Mesothelial cell of epicardium (in vitro differentiated cells): ENCODE data around the gene REG1B. TPM values are rescaled to one million over a fixed set of nuclear protein-coding genes. Genes with fewer than 3 reads are reported as not detected.

Experiments used
- DNase-seq, 2 experiments: peaks; one replicate each; pipeline ENCODE4 v3.0.0; 2021; ENCODE audit warnings: low spot score in 2 of 2; ENCODE audit not compliant: unreplicated experiment in 2 of 2
- H3K27ac Mint-ChIP-seq: 2 replicates; pipeline ENCODE4 v1.8.0; 2021; ENCODE audit warnings: mixed read lengths
- H3K27me3 Mint-ChIP-seq: 2 replicates; pipeline ENCODE4 v1.8.0; 2021; ENCODE audit warnings: low read depth, mixed read lengths
- H3K36me3 Mint-ChIP-seq: 2 replicates; pipeline ENCODE4 v1.8.0; 2021; ENCODE audit warnings: mixed read lengths
- H3K4me1 Mint-ChIP-seq: 2 replicates; pipeline ENCODE4 v1.8.0; 2021; ENCODE audit warnings: mixed read lengths
- H3K4me3 Mint-ChIP-seq: 2 replicates; pipeline ENCODE4 v1.8.0; 2021; ENCODE audit warnings: mild to moderate bottlenecking, moderate library complexity, mixed read lengths
- H3K9me3 Mint-ChIP-seq: 2 replicates; pipeline ENCODE4 v1.8.0; 2021; ENCODE audit warnings: mixed read lengths
- total RNA-seq: library from RNA; stranded (reverse); gene quantifications from 3 replicates; pipeline ENCODE4 v1.2.1, GENCODE V29; 2021
- TF ChIP-seq, protein P1 (sequence below): fragments of 200-600 bp; sonication (generic); IDR thresholded peaks from one replicate; pipeline ENCODE4 v1.5.0; 2021; ENCODE audit warnings: antibody characterized with exemption; ENCODE audit not compliant: unreplicated experiment

Gene REG1B
- total RNA-seq, 1 donor from 2014 or later = not detected

DNA sequence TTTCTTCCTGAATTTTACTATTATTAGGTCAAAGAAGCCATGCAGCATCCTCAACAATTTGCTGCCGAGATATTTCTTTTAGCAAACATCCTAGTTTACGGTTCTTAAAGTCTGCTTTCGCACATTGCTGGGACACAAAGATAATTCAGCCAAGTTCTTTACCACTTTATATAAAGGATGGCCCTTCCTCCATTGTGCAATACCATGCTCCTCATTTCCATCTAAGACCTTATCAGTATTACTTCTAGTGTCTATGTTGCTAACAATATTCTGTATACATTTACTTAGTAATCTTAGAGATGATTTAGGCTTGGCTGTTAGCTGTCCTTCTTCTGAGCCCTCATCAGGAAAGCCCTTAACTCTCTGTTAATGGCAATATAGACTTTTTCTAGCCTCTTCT is 24.5 kb upstream of the REG1B start:
- H3K36me3 Mint-ChIP-seq = no peaks in the 10 kb centered on the region
- TF ChIP-seq, protein P1, sequence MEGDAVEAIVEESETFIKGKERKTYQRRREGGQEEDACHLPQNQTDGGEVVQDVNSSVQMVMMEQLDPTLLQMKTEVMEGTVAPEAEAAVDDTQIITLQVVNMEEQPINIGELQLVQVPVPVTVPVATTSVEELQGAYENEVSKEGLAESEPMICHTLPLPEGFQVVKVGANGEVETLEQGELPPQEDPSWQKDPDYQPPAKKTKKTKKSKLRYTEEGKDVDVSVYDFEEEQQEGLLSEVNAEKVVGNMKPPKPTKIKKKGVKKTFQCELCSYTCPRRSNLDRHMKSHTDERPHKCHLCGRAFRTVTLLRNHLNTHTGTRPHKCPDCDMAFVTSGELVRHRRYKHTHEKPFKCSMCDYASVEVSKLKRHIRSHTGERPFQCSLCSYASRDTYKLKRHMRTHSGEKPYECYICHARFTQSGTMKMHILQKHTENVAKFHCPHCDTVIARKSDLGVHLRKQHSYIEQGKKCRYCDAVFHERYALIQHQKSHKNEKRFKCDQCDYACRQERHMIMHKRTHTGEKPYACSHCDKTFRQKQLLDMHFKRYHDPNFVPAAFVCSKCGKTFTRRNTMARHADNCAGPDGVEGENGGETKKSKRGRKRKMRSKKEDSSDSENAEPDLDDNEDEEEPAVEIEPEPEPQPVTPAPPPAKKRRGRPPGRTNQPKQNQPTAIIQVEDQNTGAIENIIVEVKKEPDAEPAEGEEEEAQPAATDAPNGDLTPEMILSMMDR = no peak
- no peaks in the 10 kb centered on the region for H3K4me1 Mint-ChIP-seq
- DNase-seq = no peak
- no peaks in the 10 kb centered on the region for H3K9me3 Mint-ChIP-seq
- no peak overlapping the region for H3K27ac Mint-ChIP-seq
- H3K27me3 Mint-ChIP-seq = peaks cover 5% of the 10 kb centered on the region
- H3K4me3 Mint-ChIP-seq = no peak overlapping the region

DNA sequence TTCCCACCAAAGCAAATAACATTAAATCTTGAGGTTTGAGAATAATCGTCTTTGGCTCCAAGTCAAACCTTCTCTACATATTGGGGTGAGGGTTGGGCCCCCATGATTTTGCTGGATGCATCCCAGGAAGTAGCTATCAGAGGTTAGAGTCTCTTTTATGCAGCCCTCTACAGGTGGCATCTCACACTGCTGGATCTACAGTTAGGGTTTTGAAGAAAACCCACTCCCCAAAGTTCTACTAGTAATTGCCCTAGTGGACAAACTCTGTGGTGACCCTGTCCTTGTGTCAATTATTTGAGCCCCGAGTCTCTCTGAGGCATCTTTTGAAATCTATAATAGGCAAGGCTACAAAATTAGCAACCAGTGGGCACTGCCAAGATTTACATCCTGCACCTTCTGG is 17.5 kb upstream of the REG1B start:
- Mint-ChIP-seq H3K4me3 (no peak overlapping the region), H3K9me3 (peaks cover 8% of the 10 kb centered on the region), H3K4me1 (no peaks in the 10 kb centered on the region), H3K27ac (no peak overlapping the region), H3K27me3 (no peaks in the 10 kb centered on the region), H3K36me3 (no peaks in the 10 kb centered on the region)
- TF ChIP-seq, protein P1 = peak; percentile 28
- DNase-seq = no peak

DNA sequence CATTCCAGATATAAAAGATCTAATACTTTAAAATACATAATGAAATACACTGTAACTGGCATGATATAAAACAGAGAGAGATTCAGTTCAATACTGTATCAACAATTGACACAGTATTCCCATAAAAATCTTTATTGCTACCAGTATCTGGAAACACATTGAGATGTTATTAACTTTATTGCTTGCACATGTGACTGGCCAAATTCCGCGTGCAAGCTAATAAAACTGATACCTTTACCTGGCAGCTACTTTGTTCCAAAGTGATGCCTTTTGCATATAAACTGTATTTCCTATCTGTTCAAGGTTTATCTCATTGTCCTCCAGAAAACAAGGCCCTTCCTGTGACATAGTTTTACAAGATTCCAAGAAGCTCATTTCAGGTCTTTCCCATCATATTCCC is 15.4 kb upstream of the REG1B start:
- H3K4me3 Mint-ChIP-seq = no peak overlapping the region
- TF ChIP-seq, protein P1 = no peak
- no peak for DNase-seq
- H3K36me3 Mint-ChIP-seq = no peaks in the 10 kb centered on the region
- no peaks in the 10 kb centered on the region for H3K27me3 Mint-ChIP-seq
- no peak overlapping the region for H3K27ac Mint-ChIP-seq
- H3K9me3 Mint-ChIP-seq = peaks cover 8% of the 10 kb centered on the region
- no peaks in the 10 kb centered on the region for H3K4me1 Mint-ChIP-seq

DNA sequence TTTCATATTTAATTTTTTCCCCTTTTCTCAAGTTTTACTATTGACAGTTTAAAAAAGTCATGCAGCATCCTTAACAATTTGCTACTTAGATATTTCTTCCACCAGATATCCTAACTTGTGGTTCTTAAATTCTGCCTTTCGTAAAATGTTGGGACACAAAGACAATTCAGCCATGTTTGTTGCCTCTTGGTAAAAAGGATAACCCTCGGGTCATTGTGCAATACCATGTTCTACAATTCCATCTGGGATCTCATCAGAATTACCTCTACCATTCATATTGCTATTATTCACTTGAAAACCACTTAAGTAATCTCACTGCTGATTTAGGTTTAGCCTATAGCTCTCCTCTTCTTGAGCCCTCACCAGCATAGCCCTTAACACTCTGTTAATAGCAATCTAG is 13.2 kb upstream of the REG1B start:
- no peaks in the 10 kb centered on the region for H3K36me3 Mint-ChIP-seq
- no peak for DNase-seq
- TF ChIP-seq, protein P1 = no peak
- no peaks in the 10 kb centered on the region for H3K27me3 Mint-ChIP-seq
- H3K4me1 Mint-ChIP-seq = no peaks in the 10 kb centered on the region
- no peak overlapping the region for H3K4me3 Mint-ChIP-seq
- peaks cover 8% of the 10 kb centered on the region for H3K9me3 Mint-ChIP-seq
- H3K27ac Mint-ChIP-seq = no peak overlapping the region

DNA sequence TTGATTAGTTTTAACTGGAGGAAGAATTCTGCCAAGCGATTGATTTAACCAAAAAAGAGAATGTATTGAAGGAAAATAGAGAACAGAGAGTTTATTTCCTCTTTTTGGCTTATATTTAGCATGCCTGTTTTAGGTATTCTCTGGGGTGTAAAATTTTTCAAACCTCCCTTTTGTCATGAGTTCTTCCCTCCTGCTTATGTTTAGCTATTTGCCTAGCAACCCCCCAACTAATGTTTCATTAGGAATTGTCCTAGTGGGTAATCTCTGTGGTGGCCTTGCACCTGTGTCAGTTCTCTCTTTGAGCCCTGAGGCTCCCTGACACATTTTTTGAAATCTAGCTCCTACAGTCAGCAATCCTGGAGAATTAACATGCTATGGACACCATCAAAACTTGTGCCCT is 12.5 kb upstream of the REG1B start:
- Mint-ChIP-seq H3K27me3 (no peaks in the 10 kb centered on the region), H3K36me3 (no peaks in the 10 kb centered on the region), H3K9me3 (peaks cover 8% of the 10 kb centered on the region), H3K4me1 (no peaks in the 10 kb centered on the region), H3K4me3 (no peak overlapping the region), H3K27ac (no peak overlapping the region)
- TF ChIP-seq, protein P1 = no peak
- no peak for DNase-seq

DNA sequence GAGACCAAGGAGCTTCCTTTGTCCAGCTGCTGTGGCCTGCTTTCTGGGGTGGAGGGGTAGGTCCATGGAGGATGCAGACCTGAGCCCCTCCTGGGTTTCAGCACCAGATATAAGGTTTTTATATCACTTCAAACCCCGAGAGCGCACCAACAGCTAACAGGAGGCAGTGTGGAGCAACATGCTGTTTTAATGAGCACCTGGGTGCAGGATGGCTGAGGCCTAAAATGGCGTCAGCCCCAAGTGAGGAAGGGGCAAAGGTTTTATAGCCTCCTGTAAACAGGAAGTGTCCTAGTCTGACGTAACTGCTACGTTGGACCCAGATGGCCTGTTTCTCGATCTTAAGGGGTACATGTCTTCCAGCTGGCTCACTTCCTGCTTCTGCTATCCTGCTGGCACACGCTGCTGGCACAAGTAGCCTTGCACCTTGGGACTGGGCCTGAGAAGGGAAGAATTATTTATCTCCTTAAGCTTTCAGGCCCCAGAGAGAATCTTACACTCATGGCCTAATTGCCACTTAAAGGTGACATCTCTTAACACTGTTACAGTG is 11.4 kb upstream of the REG1B start:
- H3K4me3 Mint-ChIP-seq = no peak overlapping the region
- H3K9me3 Mint-ChIP-seq = peaks cover 8% of the 10 kb centered on the region
- no peaks in the 10 kb centered on the region for H3K27me3 Mint-ChIP-seq
- DNase-seq = no peak
- TF ChIP-seq, protein P1 = no peak
- no peaks in the 10 kb centered on the region for H3K4me1 Mint-ChIP-seq
- no peak overlapping the region for H3K27ac Mint-ChIP-seq
- no peaks in the 10 kb centered on the region for H3K36me3 Mint-ChIP-seq
